GOT3 (cell line): ENCODE measurements around the gene OR2W3.

Experiments used
- DNase-seq: peaks from one replicate; lab custom pipeline; 2025; ENCODE audit warnings: mixed read lengths; lab: John Stamatoyannopoulos, UW

OR2W3 gene

DNA sequence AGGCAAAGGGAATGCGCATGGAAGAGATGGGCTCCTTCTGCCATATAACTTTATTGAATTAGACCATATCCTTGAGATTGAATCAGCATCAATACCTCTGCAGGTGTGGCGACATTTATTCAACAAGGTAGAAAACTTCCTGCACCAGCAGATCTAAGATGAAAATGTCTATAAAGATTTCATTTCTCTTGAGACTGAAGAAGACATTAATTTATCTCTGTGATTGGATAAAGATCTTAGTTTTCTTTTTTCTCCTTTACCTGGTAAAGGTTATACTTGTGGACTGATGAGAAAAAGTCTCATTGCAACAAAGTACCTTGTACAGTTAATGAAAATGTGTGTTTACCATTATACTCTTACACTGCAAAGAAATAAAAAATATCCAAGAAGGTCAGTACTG, 24.6 kb downstream of the OR2W3 start, which contains the start of gene OR2T8:
Gene OR2T8, plus strand, starts transcription at position 301 of the 400 bp plus-strand sequence. CDS start 766 bp downstream, outside the sequence.
- DNase-seq, result no peak

DNA sequence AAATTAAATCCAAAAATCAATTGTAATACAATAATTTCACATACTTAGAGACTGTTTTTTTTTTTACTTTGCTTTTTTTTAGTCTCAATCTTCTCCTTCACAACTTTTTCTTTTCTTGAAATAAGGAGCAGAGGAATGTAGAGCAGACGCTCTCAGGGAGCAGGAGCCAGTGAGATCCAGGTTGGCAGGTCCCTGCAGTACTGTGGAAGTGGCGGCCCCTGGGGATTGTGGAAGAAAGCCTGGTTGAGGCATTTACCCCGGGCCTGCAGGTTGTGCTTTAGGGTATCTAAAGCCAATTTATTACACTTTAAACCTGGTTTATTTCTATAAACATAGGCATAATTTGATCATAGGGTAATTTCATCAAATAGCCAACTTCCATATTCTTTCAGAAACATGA, 28.6 kb downstream of the OR2W3 start:
- no peak for DNase-seq

DNA sequence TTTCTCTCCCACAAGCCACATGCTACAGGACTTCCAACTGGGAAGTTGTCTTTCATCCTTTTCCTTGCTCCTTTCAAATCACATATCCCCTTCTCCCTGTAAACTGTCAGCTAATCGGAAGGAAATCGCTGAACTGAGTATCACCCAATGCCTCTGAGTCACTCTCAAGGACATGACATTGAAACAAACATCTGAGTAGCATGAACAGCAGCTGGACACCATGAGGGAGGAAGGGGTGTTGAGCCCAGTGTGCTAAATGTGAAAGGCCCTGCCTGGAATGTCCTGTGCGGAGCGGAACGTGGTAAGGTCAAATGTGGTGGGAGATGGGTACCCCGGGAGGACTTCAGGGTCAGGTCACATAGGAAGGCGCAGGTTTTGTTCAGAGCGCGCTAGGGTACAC, 29.5 kb downstream of the OR2W3 start, which contains the start of gene OR2AJ1:
Gene OR2AJ1, plus strand, starts transcription at position 22 of the 400 bp plus-strand sequence. CDS start 8,880 bp downstream, outside the sequence.
- no peak for DNase-seq

DNA sequence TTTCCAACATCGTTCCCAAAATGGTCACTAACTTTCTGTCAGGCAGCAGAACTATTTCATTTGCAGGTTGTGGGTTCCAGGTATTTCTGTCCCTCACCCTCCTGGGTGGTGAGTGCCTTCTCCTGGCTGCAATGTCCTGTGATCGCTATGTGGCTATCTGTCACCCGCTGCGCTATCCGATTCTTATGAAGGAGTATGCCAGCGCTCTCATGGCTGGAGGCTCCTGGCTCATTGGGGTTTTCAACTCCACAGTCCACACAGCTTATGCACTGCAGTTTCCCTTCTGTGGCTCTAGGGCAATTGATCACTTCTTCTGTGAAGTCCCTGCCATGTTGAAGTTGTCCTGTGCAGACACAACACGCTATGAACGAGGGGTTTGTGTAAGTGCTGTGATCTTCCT, 38.6 kb downstream of the OR2W3 start:
- DNase-seq, result no peak

DNA sequence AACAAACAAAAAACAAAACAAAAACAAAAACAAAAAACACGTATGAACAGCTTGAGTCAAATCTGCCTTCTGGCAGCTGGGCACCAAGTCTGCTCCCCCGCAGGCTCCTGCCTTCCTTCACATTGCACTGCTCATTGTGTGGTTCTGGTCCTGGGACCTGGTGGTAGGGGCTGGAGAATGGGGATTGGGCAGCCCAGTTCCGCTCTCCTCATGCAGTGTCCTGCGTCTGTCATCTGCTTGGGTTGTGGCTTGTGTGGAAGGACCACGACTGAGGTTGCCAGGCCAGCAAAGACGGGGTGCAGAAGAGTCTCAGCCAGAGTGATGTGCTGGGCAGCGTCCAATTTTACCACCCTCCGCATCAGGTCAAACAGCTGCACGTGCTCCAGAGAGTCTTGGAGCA, 40.4 kb downstream of the OR2W3 start:
- no peak for DNase-seq

DNA sequence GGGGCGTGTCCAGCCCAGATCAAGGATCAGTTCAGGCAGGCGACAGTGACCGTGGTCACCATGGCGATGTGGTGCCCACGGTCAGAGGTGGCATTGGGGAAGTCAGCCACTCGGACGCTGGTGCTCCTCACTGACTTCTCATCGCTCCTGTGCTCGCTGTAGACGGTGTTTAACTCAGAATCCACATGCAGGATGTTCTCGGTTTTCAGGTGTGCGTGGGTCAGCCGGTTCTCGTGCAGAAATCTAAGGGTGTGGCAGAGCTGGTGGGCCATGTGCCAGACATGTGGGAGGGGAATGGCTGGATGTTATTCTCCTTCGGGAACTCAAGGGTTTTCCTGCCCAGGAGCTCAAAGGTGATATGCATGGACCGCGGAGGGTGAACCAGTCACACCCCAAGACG, 41.0 kb downstream of the OR2W3 start:
- no peak for DNase-seq

DNA sequence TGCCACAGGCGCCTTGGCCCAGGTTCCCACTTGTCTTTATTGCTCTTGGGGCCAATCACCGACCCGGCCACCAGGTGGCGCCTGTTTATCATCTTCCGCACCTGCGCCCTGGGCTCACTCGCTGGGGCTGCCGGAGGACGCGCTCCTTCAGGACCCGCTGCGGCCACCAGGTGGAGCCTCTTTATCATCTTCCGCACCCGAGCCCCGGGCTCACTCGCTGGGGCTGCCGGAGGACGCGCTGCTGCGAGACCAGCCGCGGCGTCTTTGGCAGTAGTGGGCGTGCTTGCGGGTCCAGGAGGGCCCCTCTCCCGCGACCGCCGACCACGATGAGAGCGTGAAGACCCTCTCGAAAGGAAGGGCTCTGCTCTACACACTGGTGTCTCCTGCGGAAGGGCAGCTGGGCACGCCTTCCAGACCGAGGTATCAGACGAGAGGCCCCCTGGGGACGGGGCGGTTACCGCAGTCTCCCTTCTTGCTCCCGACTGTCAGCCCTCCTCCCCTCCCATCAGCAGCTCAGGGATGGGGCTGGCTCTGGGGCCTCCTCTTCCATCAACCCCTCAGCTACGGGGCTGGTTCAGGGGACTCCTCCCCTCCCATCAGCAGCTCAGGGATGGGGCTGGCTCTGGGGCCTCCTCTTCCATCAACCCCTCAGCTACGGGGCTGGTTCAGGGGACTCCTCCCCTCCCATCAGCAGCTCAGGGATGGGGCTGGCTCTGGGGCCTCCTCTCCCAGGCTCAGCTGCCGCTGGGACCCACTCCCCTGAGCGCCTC, 41.8 kb downstream of the OR2W3 start:
- peak; percentile 71 for DNase-seq

DNA sequence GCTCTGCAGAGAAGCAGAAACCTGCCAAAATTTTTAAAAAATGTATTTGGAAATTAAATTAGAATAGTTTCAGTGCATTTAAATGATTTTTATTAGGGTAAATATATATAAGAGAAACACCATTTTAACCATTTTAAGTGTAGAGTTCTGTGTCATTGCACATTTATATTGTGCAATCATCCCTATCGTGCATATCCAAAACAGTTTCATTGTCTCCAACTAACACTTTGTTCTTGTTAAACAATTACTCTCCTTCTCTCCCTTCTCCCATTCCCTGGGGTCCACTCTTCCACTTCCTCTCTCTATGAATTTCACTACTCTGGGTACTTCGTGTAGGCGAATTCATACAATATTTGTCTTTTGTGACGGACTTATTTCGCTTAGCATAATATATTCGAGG, 47.2 kb downstream of the OR2W3 start:
- no peak for DNase-seq
